K562 (cell line): Measurements from ENCODE around the gene SLC25A45. TPM values are rescaled to one million over a fixed set of nuclear protein-coding genes. Genes with fewer than 3 reads are reported as not detected.

Source experiments
- ATAC-seq: fragments of 200-7000 bp; cut with Tn5 transposase; 3 replicates; pipeline ENCODE4 v1.9.1; 2020; ENCODE audit warnings: moderate library complexity
- BruUV-seq: library from RNA; stranded (reverse); fragments of 400-500 nt; replicated peaks from 2 replicates; lab custom pipeline; 2021; lab: Mats Ljungman, UMichigan
- CTCF ChIA-PET: fragments of 300-600 bp; formaldehyde crosslinking; extraction: SDS; loops from one replicate; lab custom pipeline; 2021; ENCODE audit warnings: low intra/inter-chr PET ratio; lab: Yijun Ruan, JAX
- POLR2A ChIA-PET: fragments of 300-600, 350-650 bp; sonication (Branson Sonifier 250); formaldehyde crosslinking; extraction: SDS; loops from one replicate; lab custom pipeline; 2021; ENCODE audit warnings: antibody characterized with exemption, inconsistent platforms; lab: Yijun Ruan, JAX
- DNase-seq, 4 experiments: peaks; one replicate each; pipeline versions ENCODE4 v3.0.0 to v3.0.0-alpha.2; 2011 to 2018; ENCODE audit warnings: low spot score in 3 of 4, mixed read lengths in 3 of 4; ENCODE audit errors: extremely low read depth in 1 of 4
- FAIRE-seq: peaks from 2 replicates; lab custom pipeline; 2011; peaks lifted over from hg19 to GRCh38; lab: Jason Lieb, UNC
- H2AFZ ChIP-seq: 2 replicates; pipeline ENCODE4 v1.6.0; 2011; ENCODE audit warnings: low read depth, low read length, control low read depth, inconsistent platforms
- H3K27ac ChIP-seq: fragments of 200-600 bp; 3 replicates; pipeline ENCODE4 v1.8.0; 2011; ENCODE audit warnings: low read depth, mild to moderate bottlenecking, control low read depth, inconsistent platforms, low read length, moderate library complexity, mixed read lengths; ENCODE audit errors: extremely low read depth
- H3K27me3 ChIP-seq, 2 experiments: fragments of 300-600 bp in 1 of 2; 2 replicates in 1 of 2; 3 replicates in 1 of 2; pipeline versions ENCODE4 v1.6.0 to v1.8.0; 2011; ENCODE audit warnings: inconsistent platforms in 2 of 2, low read length in 2 of 2, mild to moderate bottlenecking in 1 of 2, mixed read lengths in 1 of 2, moderate library complexity in 1 of 2; ENCODE audit not compliant: control insufficient read depth in 2 of 2, insufficient read depth in 2 of 2
- H3K36me3 ChIP-seq: fragments of 300-600 bp; 3 replicates; pipeline ENCODE4 v1.8.0; 2011; ENCODE audit warnings: mild to moderate bottlenecking, low read length, inconsistent platforms; ENCODE audit not compliant: control insufficient read depth, insufficient read depth
- H3K4me1 ChIP-seq, 2 experiments: fragments of 200-600 bp in 1 of 2; replicated peaks in 1 of 2; 2 replicates in 1 of 2; 3 replicates in 1 of 2; pipeline versions ENCODE4 v1.5.1 to v1.8.0; 2011; ENCODE audit warnings: inconsistent platforms in 2 of 2, low read length in 2 of 2, mild to moderate bottlenecking in 1 of 2, mixed read lengths in 1 of 2, moderate library complexity in 1 of 2; ENCODE audit not compliant: control insufficient read depth in 2 of 2, insufficient read depth in 2 of 2
- H3K4me2 ChIP-seq: 2 replicates; pipeline ENCODE4 v1.6.1; 2011; ENCODE audit warnings: low read length, control low read depth, inconsistent platforms, mixed read lengths; ENCODE audit not compliant: insufficient read depth
- H3K4me3 ChIP-seq: fragments of 200-600 bp; sonication (generic), shearing (Covaris generic); 2 replicates; pipeline ENCODE4 v1.5.1; 2016; ENCODE audit warnings: control low read depth, inconsistent platforms
- H3K79me2 ChIP-seq: fragments of 200-600 bp; 3 replicates; pipeline ENCODE4 v1.8.0; 2011; ENCODE audit warnings: low read length, inconsistent platforms; ENCODE audit not compliant: control insufficient read depth, insufficient read depth
- H3K9ac ChIP-seq, 2 experiments: 2 replicates each; pipeline versions ENCODE4 v1.6.0 to v1.6.1; 2011; ENCODE audit warnings: low read depth in 2 of 2, low read length in 2 of 2, control low read depth in 1 of 2, inconsistent platforms in 1 of 2, mild to moderate bottlenecking in 1 of 2, mixed read lengths in 1 of 2; ENCODE audit not compliant: insufficient read depth in 1 of 2
- H3K9me1 ChIP-seq: one replicate; pipeline ENCODE4 v1.6.0; 2011; ENCODE audit warnings: inconsistent platforms, mild to moderate bottlenecking, low read length, moderate library complexity; ENCODE audit not compliant: control insufficient read depth, insufficient read depth
- H3K9me3 ChIP-seq: replicated peaks from 2 replicates; pipeline ENCODE4 v1.5.1; 2011; ENCODE audit warnings: low read depth, low read length, inconsistent platforms; ENCODE audit not compliant: control insufficient read depth, insufficient read depth
- H4K20me1 ChIP-seq: replicated peaks from 2 replicates; pipeline ENCODE4 v1.6.1; 2011; ENCODE audit warnings: low read length, inconsistent platforms, mixed read lengths; ENCODE audit not compliant: control insufficient read depth, insufficient read depth
- LCOR ChIP-seq: sonication (generic); formaldehyde crosslinking; IDR thresholded peaks from 2 replicates; pipeline ENCODE4 v1.8.0; 2022; ENCODE audit warnings: mild to moderate bottlenecking, missing genetic modification reagents
- NFIX ChIP-seq: fragments of 250-450 bp; sonication (Bioruptor Pico); IDR thresholded peaks from 2 replicates; pipeline ENCODE4 v1.4.0; 2020; ENCODE audit warnings: low read depth, mild to moderate bottlenecking, moderate library complexity
- POLR2G ChIP-seq: fragments of 200-400 bp; formaldehyde crosslinking; IDR thresholded peaks from 2 replicates; pipeline ENCODE4 v1.6.1; 2017; ENCODE audit warnings: low read depth, mild to moderate bottlenecking, antibody characterized with exemption, low read length, moderate library complexity
- RBM22 ChIP-seq: fragments of 200-400 bp; formaldehyde crosslinking; IDR thresholded peaks from 2 replicates; pipeline ENCODE4 v1.6.1; 2018; ENCODE audit warnings: low read length, low read depth; ENCODE audit not compliant: poor library complexity, severe bottlenecking
- SMAD2 ChIP-seq: fragments of 150-350 bp; IDR thresholded peaks from 2 replicates; pipeline ENCODE4 v1.6.1; 2014; ENCODE audit warnings: low read depth, mild to moderate bottlenecking, low read length
- WGBS: fragments of 100-300 bp; shearing (Covaris generic); methylation state at CpG from one replicate; pipeline ENCODE4 v1.1.6; 2016; ENCODE audit warnings: low coverage, mixed read lengths; ENCODE audit not compliant: insufficient coverage; ENCODE audit errors: missing lambda C conversion rate; 5-methylcytosine and 5-hydroxymethylcytosine counted together
- in situ Hi-C: fragments of 300-500 bp; cut with MboI; formaldehyde crosslinking; loops from 4 replicates; pipeline ENCODE4 v1.15.0; 2018; ENCODE audit warnings: inconsistent platforms, mixed read lengths
- intact Hi-C: fragments of 100-400 bp; cut with micrococcal nuclease; formaldehyde crosslinking; loops from 2 replicates; pipeline ENCODE4 v1.14.2; 2022
- polyA plus RNA-seq, 8 experiments: library from polyadenylated mRNA; depleted of rRNA in 4 of 8; stranded (reverse) in 5 of 8; unstranded in 3 of 8; fragments of >200 nt; fragmentation: Nextera tagmentation in 2 of 8; fragmentation: Illumina TruSeq in 1 of 8; extraction: Ambion mirVana in 2 of 8; extraction: Trizol in 1 of 8; gene quantifications; 2 replicates each; pipeline versions ENCODE4 v1.2.1 to v1.2.3, GENCODE V29; 2011 to 2014; ENCODE audit warnings: inconsistent platforms in 1 of 8, missing spikeins in 1 of 8
- total RNA-seq, 7 experiments: library from RNA; depleted of rRNA in 6 of 7; stranded (reverse); fragments of >200 nt in 6 of 7; fragmentation: Illumina TruSeq in 2 of 7; extraction: Trizol in 2 of 7; gene quantifications; 2 replicates each; pipeline versions ENCODE4 v1.2.1 to v1.2.3, GENCODE V29; 2011 to 2021; ENCODE audit warnings: low replicate concordance in 1 of 7
- TF ChIP-seq, protein P1 (sequence below): fragments of 450-650 bp; IDR thresholded peaks from 2 replicates; pipeline ENCODE4 v1.6.1; 2018; ENCODE audit warnings: mild to moderate bottlenecking, low read depth; ENCODE audit not compliant: partially characterized antibody

The SLC25A45 gene
- total and polyA plus RNA-seq, 9 of the 15 experiments (the other 6 are each of a cell fraction or from before 2014, with no cell fraction given): 0.15 to 2.3 (median 0.68) TPM

- no peak overlapping the region for H2AFZ ChIP-seq
- WGBS: 33% methylated on average over 7 of the region's 8 CpGs
- intact Hi-C loops (no loop called here), in situ Hi-C loops (no loop called here)
- ChIA-PET POLR2A (interaction anchor here (16.2 kb wide), 1 partner anchor 46 kb away, joined by 250 read pairs; the partner anchor contains the start of gene NEAT1), CTCF (no interaction called here)
- no peaks in the 10 kb centered on the region for H3K27me3 ChIP-seq
- 0 out of 4 replicates have a peak overlapping the region, but pooled peaks of 1 of the 2 experiments have one; percentile 11 for H3K9ac ChIP-seq
- DNase-seq (no peak), ATAC-seq (no peak), FAIRE-seq (no peak)
- peaks cover 6 to 56% of the 10 kb centered on the region in 2 experiments; a peak in 3 of 5 replicates for H3K4me1 ChIP-seq
- H3K36me3 ChIP-seq: no peaks in the 10 kb centered on the region
- no peak for TF ChIP-seq SMAD2
- TF ChIP-seq NFIX (CRISPR knock-in tag): no peak
- no peak for TF ChIP-seq LCOR (CRISPR knock-in tag)
- TF ChIP-seq, protein P1, sequence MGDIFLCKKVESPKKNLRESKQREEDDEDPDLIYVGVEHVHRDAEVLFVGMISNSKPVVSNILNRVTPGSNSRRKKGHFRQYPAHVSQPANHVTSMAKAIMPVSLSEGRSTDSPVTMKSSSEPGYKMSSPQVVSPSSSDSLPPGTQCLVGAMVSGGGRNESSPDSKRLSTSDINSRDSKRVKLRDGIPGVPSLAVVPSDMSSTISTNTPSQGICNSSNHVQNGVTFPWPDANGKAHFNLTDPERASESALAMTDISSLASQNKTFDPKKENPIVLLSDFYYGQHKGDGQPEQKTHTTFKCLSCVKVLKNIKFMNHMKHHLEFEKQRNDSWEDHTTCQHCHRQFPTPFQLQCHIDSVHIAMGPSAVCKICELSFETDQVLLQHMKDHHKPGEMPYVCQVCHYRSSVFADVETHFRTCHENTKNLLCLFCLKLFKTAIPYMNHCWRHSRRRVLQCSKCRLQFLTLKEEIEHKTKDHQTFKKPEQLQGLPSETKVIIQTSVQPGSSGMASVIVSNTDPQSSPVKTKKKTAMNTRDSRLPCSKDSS: no peak
- TF ChIP-seq POLR2G: 0 out of 2 replicates have a peak, but pooled peaks have one; percentile 5
- no peak for TF ChIP-seq RBM22
- no peak overlapping the region for H3K4me3 ChIP-seq
- H3K9me3 ChIP-seq: no peaks in the 10 kb centered on the region
- no peaks in the 10 kb centered on the region for H3K79me2 ChIP-seq
- H3K4me2 ChIP-seq: no peak overlapping the region
- H4K20me1 ChIP-seq: no peaks in the 10 kb centered on the region; the same call in 1 of the 2 replicates
- H3K9me1 ChIP-seq: no peaks in the 10 kb centered on the region
- BruUV-seq: no TSS peak
- H3K27ac ChIP-seq: no peak overlapping the region
Observed at GRCh38 chr11:65377036-65377435, 5.4 kb downstream of the SLC25A45 start.
